GM18508 (cell line): ENCODE data around the gene HMGXB4.
A peak's percentile ranks its signal among the peaks of the same experiment; 100 is the strongest.

Experiments used
- ATAC-seq: cut with Tn5 transposase; IDR thresholded peaks from one replicate; pipeline ENCODE4 v1.9.1; 2021; ENCODE audit warnings: moderate number of reproducible peaks; ENCODE audit not compliant: insufficient read depth, unreplicated experiment

Gene HMGXB4

DNA sequence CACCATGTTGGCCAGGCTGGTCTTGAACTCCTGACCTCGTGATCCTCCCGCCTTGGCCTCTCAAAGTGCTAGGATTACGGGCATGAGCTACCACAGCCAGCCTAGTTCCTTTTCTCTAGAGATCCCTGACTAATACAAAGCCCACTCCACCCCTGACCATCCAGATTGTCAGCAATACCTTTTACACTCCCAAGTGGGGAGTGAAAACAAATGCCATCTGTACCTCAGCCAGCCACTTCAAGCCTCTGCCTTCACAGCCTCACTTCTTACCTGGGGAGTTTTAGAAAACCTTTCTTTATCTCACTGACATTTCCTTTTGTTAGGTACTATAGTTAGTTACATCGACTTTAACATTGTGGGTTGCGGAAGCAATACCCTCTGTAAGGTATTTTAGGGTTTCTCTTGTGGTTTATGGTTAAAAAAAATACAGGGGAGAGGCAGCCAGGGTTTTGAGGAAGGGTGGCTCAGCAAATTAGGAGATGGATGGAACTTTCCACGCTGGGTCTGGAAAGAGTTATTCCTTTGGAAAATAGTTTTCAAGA, 51.3 kb downstream of the HMGXB4 start:
- peak; percentile 39 for ATAC-seq

DNA sequence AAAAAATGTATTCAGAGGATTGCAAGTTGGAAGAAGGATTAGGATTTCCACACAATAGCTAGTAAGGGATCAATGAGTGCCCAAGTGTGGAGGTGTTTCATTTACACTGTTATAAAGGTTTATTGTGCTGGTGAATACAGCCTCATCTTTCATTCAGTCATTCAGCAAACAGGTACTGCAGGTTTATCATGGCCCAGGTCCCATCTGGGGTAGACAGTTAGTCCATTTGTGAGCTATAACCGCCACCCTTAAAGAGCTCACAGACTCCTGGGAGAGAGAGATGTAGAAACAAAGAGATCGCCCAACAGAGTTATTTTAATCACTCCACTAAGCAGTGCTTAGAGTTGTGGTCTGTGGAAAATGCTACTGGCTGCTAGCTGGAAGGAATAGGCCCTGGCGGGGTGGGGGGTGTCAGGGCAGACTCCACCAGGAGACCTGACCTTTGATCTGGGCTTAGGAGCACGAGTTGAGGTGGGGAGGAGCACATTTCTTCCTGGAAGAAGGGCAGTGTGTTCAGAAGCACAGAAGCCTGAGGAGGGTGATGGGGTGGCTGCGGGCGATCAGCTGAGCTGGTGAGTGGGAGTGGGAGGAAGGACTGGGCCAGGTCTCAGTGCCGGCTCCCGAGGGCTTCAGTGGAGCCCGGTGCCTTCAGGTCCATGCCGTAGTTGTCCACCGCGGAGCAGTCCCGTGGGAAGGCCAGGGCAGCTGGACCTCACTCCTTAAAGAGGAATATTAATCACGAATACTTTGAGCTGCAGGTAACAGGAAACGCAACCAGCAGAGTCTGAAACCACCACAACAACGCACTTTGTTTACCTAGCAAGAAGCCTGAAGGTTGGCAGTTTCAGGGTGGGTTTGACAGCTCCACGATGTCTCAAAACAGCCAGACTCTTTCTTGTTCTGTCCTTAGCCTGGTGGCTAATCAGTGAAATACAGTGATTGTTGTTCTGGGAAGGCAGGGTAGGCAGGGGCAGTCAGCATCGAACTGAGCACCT, 53.6 kb downstream of the HMGXB4 start:
- no peak for ATAC-seq

DNA sequence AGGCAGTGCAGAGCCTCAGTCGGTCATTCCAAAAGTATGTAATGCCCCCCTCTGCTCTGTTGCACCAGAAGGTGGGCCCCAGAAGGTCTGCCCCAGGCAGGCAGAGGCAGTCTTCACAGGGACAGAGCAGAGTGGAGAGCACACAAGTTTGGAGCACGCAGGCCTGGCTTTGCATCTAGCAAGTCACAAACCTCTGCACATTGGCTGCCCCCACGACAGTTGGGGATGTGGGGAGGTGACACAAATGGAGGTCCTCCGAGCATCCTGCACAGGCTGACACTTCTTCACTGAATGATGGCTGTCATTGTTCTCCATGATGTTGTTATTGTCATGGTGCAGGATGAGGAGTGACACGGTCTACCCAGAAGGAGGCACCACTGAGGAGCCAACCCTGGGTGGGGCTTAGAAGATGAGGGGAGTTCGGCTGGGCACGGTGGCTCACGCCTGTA, 54.3 kb downstream of the HMGXB4 start:
- no peak for ATAC-seq

DNA sequence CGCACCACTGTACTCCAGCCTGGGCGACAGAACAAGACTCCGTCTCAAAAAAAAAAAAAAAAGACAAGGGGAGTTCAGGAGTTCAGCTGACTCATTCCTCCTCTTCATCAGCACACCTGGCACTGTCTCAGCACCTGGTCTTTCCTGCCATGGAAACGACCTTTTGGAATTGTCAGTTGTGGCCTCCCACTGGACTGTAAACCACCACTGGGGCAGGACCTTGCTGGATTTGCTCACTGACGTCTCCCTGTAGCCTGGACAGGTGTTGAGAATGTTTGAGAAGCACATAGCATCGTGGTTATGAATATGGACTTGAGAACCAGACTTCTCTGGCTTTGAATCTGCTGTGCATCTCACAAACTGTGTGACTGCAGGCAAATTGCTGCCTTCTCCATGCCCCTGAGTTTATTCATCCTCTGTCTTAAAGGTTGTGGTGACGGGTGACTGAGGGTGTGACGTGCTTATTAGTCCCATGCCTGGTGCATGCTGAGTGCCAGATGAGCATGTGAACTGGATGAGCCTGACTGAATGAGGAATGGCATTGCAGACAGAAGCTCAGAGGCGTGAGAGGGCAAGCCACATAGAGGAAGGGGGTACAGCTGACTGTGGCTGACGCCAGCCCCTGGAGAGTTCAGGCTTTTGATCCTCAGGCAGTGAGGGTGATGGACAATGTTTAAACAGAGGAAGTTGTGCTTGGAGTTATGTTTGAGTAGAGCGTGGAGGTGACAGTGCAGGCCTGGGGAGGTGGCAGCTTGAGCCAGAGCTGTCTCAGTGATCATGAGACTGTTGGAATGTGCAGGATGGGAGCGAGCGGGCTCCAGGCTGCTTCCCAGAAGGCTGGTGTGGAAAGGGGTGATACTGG, 55.1 kb downstream of the HMGXB4 start:
- no peak for ATAC-seq

DNA sequence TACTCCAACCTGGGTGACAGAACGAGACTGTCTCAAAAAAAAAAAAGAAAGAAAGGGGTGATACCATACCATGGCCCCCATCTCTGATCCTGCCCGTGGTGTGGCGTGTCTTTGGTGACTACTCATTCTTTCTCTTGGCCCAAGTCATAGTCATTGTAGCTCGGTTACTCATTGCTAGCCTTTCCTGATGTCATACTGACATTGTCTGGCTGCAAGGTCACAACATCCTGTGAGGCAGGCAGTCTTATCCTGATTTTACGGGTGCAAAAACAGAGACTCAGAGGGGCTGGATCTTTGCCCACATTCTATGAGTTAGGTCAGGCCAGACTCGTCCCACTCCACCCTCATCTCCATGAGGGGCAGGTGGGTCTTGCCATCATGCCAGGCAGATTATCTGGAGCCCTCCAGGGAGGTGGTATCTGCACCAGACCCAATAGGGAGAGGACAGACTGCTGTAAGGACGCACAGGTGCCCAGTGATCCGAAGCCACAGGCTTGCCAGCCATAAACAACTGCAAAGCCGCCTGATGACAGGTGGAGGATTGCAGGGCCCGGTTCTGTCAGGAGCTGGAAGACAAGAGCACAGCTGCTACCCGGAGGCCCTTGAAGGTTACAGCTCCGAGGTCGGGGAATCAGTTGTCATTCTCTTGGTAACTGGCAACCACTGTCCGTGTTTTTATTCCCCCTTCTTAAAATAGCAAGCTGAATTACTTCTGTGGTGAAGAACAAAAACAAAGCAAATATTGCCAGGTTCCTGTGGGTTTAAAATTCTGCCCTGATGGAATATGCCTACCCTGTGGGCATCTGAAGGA, 56.2 kb downstream of the HMGXB4 start:
- no peak for ATAC-seq

DNA sequence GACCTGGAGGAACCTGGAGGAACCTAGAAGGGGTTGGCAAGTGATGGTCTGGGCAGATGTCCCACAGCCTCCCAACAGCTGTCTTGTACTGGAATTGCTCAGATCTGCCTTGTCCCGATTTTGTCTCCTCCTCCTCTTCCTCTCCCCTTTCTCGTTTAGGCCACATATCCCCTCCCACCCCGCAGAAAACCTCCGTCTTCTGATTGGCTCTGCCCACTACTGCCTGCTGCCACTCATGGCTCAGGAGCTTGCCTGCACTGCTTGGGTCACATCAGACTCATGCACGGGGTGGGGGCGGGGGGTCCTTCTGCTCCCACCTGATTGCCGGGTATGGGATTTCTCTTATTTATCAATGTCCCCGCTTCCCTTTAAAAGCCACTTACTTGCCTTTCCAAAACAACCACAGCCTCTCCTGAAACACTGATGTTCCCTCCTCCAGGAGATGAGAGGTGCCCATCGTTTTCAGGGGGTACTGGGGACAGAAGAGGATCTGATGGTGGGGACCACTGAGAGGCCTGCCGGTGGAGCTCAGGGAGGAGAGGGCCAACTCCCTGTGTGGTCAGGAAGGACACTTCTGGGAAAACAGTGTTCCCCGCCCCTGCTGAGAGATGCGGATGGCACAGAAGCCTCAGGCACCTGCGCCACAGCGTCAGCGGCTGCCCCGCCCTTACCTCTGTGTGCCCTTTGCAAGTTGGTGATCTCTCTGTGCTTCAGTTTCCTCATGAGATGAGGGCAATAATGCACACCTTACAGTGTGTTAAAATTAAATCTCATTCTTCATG, 57.1 kb downstream of the HMGXB4 start:
- no peak for ATAC-seq

DNA sequence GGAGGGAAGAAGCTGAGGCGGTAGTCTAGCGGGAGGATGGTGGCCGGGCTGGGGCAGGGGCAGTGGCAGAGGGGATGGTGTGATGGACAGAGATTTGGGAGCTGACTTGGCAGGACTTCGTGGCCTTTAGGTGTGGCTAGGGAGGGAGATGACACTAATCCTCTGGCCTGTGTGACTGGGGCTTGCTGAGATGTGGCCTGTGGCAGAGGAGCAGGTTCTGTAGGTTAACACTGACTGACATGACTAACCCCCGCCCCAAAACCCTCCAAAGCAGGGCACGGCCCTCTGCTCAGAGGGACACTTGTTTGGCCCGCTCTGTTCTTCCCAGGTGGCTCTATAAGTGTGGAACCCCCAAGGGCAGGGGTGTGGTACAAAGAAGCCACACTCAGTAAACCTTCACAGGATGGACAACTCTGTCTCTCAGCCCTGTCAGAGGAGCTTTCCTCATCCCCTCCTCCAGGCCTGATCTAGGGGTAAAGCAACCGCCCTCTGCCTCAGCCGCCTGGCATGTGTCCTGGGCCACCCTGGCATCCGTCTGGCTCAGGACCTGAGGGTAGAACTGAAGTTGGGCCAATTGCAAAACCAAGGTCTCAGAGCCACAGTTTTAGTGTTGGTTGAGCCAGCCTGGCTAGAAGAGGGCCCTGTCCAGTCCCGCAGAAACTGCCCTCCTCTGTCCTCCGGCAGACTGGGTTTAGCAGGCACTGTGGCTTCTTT, 58.0 kb downstream of the HMGXB4 start:
- ATAC-seq: no peak

DNA sequence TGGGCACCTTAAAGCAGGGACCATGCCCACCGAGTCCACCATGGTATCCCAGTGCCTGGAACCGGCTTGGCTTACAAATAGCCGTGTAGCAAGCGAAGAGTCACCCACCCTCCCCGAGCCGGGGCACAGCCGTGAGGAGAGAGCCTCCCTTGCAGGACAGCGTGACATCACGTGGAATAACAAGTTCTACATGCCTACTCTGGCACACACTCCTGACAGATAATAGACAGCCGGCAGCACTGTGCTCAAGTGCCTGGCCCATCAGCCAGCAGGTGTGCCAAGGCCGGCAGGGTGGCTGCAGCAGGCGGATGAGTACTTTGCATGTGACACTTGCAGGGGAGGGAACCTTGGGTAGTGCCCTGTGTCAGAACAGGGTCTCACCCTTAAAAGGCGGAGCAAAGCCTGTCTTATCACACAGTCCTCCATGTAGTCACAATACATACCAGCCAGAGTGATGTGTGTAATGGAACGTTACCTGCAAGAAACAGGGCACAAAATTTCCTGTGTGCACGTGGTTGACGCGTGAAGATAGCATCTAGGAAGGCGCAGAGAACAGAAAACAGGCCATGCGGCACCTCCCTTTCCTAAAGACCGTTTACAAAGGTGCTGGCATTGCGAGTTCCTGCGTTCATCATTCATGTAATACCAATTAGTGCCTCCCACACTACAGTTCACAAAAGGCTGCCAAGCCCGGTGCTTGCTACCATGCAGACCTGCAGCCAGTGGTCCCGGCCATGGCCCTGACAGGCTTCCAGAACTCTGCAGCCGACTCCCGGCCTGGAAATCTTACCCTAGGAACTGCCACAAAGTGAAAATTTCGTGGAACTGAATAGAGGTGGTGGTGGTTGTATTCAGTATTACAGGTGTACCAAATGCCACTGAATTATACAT, 58.8 kb downstream of the HMGXB4 start:
- no peak for ATAC-seq

DNA sequence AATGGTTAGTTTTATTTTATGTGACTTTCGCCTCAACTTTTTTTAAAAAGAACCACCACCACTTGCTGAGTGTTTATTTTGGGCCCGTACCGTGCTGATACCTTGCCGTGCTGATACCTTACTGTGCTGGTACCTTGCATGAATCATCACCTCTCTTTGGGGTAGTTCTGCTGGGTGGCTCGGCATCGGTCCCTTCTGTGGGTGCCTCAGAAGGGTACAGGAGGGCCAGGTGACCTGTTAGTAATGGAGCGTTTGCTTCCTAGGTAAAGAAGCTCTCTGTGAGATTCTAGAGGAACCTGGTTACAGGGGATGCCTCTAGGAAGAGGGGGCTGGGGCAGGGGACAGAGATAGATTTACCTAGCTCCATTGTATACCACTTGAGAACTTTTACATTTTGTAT, 59.5 kb downstream of the HMGXB4 start:
- no peak for ATAC-seq

DNA sequence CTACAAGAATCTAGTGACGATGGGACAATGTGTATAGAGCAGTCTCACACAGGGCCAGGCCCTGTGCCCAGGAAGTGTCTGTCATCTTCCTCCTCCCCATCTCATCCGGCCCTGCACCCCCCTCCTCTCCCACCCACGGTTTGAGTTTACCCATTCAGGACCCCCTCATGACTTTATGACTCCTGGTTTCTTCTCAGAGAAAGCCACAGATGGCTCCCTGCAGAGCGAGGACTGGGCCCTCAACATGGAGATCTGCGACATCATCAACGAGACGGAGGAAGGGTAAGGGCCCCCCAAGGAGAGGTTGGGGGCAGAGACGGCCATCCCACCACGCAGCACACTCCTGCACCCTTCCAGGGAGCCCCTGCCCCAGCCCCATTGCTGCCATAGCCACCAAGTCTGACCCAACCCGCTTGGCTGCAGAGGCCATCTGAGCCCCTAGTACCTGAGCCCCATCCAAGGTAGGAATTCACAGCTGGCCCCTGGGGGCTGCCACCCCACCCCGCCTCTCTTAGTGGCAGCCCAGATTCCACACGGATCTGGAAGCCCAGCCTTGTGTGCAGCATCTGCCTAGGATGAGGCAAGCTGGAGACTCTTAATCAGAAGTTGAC, 60.5 kb downstream of the HMGXB4 start:
- no peak for ATAC-seq

DNA sequence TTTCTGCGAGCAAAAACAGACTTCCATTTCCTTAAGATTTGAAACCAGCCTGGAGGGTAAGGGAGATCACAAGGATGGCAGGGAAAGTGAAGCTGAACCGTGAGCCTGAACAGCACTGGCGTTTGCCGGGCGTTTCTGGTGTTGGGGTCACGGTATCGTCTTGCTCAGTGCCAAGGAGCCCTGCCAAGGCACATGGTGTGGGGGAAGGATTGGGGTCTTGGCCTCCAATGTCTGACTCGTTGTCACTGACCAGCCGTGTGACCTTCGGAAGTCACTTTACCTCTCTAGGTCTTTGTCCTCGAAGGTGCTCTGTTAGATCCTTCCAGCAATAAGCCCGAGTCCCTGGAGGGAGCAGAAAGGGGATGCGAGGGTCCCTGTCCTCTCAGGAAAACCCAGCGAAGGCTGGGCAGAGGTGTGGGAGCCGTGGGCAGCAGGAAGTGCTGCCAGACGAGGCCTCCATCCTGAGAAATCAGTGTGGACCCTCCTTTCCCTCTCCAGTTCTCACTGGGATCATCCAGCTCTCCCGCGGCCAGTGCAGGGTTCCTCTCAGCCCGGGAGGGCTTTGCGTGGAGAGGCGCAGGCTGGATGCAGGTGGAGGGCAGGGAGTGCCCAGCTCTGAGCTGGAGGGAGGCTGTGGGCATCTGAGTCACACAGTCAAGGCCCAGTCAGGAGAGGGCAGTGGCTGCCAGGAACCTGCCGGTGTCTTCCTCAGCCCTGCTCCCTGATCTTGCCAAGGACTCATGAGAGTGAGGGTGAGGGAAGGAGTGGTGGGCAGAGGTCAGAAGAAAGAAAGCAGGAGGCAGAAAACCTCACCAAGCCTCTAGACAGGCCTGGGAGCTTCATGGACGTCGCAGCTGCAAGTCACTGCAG, 61.3 kb downstream of the HMGXB4 start:
- ATAC-seq: no peak

DNA sequence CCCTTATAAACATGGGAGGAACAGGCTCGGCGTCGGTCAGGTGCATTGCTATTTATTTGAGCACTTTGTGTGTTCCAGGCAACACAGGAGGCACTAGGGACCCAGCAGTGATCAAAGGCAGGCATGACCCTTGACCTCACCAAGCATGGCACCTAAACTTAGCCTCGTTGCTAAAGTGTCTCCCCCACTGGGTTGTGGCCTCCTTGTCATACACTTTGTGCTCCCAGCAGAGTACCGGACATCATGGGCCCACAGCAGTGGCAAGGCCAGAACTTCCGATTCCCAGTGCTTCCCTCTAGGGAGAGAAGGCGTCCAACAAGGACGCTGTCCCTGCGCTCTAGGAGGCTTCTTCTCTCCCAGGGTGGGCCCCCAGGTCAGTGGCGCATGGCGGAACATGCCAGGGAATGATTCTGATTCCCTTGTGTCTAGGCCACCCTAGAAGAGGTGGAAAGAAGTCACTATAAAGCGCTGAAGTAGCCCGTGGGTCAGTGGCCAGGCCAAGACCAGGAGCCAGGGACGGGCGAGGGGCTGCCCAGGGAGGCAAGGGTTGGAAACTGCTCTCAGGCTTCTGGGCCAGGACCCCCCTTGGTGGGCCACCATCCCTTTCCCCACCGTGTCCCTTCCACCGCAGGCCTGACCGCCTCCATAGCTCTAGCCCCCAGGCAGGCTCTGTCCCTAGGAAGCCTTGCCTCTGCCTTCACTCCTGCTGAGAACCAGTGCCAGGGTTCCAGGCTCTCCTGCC, 62.1 kb downstream of the HMGXB4 start:
- ATAC-seq: no peak

DNA sequence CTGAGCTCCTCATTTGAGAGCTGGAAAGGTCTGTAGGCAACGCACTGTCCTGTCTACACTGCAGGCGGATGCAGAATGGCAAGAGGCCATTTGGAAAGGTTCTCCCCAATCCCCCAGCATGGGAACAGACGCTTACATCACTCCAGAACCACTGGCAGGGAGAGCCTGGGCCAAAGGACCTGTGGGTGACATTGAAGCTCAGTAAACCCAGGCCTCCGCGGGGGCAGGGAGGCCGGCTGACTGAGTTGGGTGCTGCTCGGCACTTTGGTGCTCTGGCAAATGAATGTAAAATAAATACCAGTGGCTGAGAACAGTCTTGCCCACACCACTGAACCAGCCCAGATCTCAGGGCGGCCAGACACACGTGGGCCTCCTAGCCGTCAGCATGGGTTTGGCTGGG, 64.8 kb downstream of the HMGXB4 start:
- ATAC-seq: no peak

DNA sequence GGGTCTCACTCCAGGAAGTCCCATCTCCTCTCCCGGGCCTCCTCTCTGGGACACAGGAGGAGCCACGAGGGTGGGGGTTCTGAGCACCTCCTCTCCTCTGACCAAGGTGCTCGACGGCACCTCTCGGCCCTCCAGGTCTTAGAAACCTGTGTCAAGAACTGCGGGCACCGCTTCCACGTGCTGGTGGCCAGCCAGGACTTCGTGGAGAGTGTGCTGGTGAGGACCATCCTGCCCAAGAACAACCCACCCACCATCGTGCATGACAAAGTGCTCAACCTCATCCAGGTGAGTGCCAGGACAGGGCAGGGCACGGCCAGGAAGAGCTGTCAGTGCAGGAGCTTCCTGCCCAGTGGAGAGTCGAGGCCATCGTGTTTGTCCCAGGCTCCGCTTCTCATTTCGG, 65.6 kb downstream of the HMGXB4 start:
- no peak for ATAC-seq

DNA sequence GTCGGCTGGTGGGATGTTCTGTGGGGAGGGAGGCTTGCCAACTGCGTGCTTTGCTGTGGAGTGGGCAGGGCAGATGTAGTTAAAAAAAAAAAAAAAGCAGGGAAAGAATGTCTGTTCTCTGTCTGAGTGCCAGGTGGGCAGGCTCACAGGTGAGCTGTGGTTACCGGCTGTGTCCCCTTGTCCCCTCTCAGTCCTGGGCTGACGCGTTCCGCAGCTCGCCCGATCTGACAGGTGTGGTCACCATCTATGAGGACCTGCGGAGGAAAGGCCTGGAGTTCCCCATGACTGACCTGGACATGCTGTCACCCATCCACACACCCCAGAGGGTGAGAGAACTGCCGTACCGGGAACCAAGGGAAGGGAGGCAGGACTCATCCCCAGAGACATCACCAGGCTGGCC, 66.0 kb downstream of the HMGXB4 start:
- no peak for ATAC-seq

DNA sequence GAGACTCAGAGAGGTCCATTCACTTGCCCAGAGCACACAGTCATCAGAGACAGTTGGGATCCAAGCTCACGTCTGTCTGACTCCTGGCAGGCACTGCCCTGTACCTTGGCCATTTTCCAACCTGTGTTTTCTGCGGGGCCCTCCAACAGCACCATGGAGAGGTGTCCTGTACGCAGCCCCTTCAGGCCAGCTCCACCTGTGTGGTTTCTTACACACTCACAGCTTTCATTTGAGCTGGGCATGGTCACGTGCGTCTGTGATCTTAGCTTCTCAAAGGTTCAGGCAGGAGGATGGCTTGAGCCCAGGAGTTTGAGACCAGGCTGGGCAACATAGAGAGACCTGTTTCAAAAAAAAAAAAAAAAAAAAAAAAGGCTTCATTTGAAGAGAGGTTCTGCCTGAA, 66.8 kb downstream of the HMGXB4 start:
- ATAC-seq: no peak
